GM18909 (cell line): Measurements from ENCODE around the gene WBP2.
"Not testable (repeated sequence)": the region's sequence is repeated elsewhere in the genome, so short reads cannot be mapped to it uniquely, and the experiment has no call there.

Source experiments
- ATAC-seq: cut with Tn5 transposase; IDR thresholded peaks from one replicate; pipeline ENCODE4 v1.9.1; 2021; ENCODE audit warnings: mild to moderate bottlenecking; ENCODE audit not compliant: unreplicated experiment, poor library complexity

The WBP2 gene

DNA sequence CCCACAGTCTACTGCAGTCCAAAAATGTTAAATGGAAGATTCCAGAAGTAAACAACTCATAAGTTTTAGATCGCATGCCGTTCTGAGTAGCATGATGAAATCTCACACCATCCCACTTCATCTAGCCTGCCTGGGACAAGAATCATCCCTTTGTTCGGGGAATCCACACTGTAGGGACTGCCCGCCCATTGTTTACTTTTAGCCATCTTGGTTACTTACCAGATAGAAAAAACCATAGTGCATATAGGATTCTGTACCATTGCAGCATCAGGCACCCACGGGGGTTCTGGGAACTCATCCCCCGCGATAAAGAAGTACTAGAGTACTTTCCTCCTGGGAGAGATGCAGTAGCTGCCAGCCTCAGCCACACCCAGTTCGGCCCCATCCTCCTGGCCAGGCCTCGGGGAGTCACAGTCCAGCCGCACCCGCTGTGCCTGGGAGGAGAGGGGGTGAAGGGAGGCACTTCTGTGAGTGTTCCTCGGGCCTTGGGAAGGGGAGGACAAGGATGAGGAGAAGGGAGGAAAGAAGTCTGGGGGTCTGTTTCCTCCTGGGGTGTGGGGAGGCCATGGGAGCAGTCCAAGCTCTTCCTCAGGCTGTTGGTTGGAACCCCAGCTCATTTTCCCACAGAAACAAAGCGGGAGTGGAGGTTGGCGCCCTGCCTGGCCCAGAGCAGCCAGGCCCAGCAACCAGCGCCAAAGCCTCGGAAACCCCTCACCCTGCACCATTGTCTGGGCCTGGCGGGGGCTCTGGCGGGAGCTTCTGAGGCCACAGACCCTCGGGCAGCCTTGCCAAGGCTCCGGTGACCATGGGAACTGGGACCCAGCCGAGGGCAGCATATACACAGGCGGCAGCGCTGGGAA lies 14.4 kb upstream of the WBP2 start:
- no peak for ATAC-seq

DNA sequence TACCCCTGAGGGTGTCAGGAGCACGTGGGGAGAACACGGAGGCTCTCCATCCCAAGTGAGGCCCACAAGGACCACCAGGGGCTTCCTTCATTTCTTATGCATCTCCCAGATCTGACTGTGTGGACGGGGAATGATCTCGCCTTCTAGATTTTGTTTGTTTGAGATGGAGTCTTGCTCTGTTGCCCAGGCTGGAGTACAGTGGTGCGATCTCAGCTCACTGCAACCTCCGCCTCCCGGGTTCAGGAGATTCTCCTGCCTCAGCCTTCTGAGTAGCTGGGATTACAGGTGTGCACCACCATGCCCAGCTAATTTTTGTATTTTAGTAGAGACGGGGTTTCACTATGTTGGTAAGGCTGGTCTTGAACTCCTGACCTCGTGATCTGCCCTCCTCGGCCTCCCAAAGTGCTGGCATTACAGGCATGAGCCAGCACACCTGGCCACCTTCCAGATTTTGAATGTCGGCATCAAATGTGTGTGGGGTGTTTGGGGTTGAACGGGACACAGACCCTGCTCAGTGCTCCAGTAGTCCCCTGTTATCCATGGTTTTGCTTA lies 13.7 kb upstream of the WBP2 start:
- not testable (repeated sequence) for ATAC-seq

DNA sequence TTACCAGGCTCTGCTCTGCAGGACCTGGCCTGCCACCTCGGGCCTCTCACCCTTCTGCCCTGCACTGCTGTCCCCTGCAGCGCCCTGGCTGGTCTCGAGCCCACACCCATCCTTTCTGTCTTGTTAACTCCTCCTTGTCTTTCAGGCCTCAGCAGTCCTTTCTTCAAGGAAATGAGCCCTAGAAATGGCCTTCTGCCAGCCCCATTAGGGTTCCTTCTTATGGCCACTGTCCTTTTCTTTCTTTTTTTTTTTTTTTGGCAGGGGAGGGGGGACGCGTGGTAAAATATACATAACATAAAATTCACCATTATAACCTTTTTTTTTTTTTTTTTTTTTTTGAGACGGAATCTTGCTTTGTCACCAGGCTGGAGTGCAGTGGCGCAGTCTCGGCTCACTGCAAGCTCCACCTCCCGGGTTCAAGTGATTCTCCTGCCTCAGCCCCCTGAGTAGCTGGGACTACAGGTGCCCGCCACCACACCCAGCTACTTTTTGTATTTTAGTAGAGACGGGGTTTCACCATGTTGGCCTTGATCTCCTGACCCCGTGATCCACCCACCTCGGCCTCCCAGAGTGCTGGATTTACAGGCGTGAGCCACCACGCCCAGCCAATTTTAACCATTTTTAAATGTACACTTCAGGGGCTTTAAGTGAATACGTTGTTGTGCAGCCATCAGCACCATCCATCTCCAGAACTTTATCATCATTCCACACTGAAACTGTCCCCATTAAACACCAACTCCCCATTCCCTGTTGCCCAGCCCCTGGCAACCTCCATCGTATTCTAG lies 10.5 kb upstream of the WBP2 start:
- ATAC-seq: not testable (repeated sequence)

DNA sequence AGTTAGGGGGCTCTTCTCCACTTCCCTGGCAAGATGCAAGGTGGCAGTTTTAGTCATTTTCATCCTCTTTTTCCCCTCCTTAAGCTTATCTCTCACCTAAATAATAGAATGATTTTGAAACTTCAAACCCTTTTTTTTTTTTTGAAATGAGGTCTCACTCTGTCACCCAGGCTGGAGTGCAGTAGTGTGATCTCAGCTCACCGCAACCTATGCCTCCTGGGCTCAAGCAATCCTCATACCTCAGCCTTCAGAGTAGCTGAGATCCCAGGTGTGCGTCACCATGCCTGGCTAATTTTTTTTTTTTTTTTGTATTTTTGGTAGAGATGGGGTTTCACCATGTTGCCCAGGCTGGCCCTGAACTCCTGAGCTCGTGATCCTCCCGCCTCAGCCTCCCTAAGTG lies 9.8 kb upstream of the WBP2 start:
- ATAC-seq: peak; percentile 15

DNA sequence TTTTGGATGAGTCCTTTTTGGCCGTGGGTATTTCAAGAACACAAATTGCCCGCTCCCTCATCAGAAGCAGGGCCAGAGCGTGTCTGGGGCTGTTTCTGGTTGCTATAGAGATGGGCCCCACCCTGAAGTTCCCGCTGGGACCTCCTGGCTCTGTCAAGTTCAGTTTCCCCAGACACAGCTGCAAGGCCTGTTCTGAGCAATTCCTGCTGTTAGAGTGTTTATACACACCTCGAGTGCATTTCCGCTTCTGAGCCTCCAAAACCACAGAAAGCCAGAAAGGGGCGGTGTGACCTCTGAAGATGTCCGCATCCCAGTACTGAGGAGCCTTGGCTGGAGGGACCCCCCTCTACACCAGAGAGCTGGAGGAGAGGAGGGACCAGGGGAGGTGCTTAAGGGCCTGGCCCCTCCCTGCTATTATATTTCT lies 9.3 kb upstream of the WBP2 start:
- peak; percentile 78 for ATAC-seq

DNA sequence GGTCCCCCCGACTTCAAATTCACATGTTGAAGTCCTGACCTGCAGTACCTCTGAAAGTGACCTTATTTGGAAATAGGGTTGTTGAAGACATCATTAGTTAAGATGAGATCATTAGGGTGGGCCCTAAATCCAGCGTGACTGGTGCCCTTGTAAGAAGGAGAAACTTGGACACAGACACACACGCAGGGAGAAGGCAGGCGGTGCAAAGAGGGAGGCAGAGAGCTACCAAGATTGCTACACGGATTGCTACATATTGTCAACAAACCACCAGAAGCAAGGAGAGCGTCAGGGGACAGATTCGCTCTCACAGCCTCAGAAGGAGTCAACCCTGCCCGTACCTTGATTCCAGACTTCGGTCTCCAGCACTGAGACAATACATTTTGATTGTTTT lies 6.8 kb upstream of the WBP2 start:
- no peak for ATAC-seq

DNA sequence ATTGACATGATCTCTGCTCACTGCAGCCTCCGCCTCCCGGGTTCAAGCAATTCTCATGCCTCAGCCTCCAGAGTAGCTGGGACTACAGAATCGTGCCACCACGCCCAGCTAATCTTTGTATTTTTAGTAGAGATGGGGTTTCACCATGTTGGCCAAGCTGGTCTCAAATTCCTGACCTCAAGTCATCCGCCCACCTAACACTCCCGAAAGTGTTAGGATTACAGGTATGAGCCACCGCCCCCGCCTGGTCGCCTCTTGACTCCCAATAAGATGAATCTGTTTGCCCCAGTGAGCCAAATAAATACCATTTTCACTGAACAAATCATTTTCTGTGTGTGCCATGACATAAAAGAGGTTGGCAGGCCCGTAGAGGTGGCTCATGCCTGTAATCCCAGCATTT lies 4.2 kb upstream of the WBP2 start:
- ATAC-seq: not testable (repeated sequence)

DNA sequence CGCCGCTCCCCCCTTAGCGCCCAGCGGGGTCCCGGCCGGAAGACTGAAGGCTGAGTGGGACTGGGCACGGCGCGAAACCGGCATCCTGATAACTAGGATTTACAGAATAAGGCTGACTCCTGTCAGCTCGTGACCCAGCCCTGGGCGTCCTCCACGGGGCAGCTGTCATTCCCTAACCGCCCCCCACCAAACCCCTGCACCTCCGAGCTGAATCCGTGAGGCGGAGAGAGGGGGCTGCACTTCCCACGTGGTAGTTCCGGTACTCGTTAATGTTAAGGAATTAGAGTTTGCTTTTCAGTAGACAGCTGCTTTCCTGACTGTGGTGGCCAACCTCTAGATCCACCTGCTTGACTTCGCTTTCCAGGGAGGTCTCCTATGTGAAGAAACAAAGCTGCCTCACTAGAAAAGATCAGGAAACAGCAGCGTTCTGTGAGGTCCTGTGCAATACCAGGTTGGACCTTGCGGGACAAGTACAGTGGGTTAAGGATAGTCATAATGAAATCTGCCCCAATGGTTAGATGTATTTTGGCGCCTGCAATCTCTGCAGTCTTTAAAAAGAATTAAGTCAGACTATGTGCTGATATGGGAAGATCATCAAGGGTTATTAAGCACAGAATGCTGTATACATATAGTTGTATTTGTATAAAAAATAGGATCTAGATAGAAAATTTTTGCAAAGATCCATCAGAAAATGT lies 1.1 kb upstream of the WBP2 start:
- no peak for ATAC-seq

DNA sequence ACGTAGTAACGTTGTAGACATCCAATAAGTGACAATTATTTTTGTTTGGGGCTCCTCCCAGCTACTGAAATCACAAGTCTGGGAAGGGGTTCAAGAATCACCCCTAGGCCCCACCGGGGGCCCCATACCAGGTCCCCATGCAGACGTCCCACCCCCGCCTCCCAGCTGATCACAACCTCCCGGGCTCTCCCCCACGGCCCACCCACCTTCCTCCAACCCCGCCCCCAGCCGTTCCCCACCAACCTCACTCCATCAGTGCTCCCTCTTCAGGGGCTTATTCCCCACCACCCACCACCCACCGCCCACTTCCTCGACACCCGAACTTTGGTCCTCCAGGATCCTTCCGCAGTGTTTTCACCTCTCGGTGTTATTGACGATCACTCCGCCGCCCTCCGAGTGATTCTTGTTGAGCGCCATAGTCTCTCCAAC lies 240 bp downstream of the WBP2 start:
- ATAC-seq: no peak

DNA sequence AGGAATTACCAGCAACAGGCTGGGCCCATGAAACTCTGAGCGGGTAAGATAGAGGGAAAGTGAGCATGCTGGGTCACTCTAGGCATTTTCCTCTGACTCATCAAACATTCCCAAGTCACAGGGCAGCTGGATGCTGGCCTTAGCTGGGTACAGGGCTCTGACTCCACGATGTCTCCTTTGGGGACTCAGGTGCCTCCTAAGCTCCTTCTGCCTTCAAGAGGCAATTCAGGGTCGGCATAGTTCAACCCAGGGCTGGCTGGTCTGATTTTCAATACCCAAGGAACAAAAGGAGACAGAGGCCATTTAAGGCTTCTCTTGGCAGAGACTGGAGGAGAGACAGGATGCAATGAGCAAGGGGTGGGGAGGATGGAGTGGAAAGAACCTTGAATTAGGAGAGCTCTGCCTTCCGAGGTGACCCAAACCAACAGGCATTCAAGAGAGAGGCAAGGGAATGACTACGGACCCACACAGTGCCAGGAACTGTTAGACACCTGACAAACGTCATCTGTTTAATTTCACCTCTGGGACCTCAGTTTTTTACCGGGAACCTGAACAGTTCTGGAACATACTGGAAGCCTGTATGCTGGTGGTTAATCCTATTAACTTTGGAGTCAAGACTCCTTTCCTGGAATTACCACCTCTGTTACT lies 910 bp downstream of the WBP2 start:
- no peak for ATAC-seq

DNA sequence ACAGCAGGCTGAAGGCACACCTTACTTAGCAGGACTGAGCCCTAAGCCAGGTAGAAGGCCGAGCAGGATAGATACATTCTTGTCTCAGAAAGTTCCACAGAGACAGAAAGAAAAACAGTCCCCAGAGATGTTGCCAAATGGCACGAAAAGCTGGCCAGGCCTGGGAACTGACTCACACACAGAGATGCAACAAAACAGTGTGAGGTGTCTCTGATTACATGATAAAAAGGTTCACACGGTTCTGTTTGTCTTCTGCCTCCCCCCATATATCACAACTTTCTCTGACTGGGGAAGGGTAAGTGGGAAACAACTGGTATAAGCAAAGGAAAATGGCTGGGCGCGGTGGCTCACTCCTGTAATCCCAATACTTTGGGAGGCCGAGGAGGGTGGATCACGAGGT lies 1.7 kb downstream of the WBP2 start:
- no peak for ATAC-seq

DNA sequence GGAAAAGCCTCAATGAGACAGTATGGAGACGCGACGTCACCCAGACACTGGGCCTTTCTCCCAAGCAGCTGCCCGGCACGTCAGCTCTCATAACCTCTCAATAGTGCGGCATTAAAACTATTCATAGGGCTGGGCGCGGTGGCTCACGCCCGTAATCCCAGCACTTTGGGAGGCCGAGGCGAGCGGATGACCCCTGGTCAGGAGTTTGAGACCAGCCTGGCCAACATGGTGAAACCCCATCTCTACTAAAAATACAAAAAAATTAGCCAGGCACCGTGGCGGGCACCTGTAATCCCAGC lies 3.5 kb downstream of the WBP2 start:
- not testable (repeated sequence) for ATAC-seq

DNA sequence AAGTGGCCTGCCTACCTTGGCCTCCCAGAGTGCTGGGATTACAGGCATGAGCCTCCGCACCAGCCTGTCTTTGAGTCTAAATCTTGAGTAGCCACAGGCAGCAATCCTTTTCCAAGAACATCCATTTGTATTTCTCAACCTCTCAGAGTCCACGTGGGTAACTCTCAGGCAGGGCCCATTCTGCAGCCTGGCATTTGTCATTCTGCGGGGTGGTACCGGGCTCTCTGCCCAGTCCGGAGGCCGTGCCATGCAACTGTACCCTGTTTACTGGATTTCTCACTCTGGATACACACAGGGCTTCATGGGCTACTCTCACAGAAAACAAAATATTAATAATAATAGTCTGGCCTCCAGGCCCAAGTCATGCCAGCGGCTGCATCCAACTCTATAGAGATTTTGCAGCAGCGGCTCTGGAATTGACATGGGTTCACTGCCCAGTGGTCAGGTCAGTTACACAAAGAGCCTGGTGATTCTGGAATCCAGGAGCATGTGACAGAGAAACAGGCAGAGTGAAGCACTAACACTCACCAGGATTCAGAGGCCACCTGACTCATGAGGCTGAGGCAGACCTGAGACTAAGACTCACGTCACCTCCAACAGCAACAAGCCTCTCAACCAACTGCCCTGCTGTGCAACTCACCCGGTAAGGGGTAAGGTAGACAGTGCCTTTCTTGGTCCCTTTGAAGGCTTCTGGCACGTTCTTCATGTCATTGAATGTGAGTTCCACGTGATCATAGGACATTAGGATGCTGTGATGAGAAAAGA lies 4.0 kb downstream of the WBP2 start:
- ATAC-seq: no peak

DNA sequence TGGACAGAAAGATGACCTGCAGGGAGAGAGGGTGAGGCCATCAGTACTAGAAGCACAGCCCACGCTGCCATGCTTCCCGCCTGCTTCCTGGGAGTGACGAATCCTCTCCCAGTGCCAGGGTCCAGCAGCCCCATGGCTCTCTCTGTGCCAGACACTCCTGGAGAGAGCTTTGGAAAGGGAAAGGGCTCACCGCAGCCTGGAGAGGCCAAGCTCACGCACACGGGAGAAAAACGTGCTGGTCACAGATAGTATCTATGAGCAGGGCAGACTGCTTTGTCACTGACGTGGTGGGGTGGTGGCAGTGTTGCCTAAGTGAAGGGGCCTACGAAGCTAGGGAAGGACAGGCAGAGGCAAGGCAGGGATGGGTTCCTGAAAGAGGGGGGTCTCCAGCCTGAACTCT lies 5.4 kb downstream of the WBP2 start:
- ATAC-seq: no peak

DNA sequence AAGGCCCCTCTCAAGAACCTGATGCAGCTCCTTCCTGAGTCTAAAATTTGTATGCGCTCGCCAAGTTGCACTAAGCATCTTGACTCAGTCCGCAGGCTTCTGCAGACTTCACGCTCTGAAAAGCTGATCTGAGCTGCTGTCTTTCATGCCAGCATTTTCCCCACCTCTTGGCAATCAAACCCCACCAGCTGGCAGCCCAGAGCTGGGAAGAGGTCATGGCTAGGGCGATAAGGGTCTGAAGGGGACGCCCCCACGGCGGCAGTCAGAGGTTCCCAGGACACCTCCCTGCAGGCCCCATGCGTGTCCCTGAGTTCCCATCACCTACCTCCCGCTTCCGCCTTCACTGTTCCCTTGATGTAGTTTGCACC lies 5.9 kb downstream of the WBP2 start:
- ATAC-seq: no peak

DNA sequence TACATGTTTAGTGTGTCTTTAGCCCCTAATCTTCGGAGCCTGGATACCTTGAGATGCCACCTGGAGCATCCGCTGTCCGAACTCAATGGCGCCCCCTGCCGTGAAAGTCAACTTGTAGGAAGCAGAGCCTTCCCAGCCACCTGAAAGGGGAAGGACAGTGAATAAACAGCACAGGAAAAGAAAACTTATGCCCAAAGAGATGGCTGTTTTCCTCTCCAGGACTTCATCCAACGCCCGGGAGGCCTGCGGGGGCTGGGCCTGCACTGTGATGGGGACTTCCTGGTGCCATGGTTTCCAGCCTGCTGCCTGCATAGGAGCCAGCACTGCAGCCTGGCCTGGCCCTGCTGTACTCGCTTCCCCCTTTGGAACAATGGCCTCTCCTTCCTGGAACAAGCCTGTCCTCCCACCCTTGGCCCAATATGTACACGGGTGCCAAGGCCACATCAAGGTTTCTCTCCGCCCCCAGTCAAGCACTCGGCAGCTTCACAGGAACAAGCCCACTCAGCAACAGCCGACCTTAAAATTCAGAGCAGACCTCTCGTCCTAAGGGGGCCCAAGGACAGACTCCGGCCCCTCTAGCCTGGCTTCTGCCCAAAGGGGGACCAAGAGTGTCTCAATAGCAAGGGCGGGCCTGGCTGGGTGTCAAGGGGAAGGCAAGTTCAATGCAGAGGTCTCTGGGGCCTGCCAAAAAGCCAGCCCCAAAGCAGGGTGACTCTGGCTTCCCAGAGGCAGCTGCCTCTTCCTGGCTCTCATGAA lies 6.4 kb downstream of the WBP2 start:
- no peak for ATAC-seq

DNA sequence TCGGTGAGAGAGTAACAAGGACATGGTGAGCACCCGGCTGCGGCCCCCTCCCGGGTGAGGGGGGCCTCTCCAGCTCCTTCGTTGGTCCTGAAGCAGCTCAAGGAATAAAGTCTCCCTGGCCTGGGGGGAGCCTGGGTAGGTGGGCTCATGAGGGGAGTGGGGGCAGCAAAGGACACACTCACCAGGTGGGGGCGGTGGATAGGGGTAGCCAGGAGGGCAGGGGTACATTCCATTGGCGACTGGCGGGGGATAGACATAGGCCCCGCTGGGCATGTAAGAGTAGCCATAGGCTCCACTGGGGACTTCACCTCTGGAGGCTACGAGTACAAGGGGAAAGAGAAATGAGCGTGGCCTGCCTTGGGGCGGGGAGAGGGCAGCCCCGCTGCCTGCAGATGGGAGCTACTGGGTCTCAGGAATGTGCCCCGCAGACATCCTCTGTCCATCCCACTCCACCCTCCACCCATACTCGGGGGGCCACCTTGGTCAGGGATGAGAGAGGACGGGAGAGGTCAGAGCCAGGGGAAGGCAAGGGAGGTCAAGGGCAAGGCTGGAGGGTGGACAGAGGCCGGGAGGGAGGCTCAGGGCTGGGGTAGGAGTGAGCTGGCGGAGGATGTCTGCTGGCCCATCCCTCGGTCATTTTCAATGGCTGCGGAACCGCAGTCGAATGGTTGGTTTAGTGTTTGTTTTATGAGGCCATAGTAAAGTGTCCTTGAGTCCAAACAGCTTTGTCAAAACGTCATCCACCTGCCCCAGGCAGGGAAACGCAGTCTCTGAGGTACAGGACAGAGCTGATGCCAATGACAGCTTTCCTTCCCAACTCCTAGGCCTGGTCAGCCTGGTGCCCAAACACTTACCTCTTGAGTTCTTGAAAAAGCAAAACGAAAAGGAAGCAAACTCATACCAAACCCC lies 7.3 kb downstream of the WBP2 start:
- ATAC-seq: no peak
